ENCODE results near the gene SERPINB12.

- TF ChIP-seq POLR2A (IDR thresholded peaks at IDR 0.05), result no peak
- TF ChIP-seq CTCF (IDR thresholded peaks at IDR 0.05), result no peak
Observed at GRCh38 chr18:63590966-63591695, 49.0 kb downstream of the SERPINB12 start.
